Smooth muscle cell (in vitro differentiated cells): ENCODE data around the gene OR9G4. TPM values are rescaled to one million over a fixed set of nuclear protein-coding genes. Genes with fewer than 3 reads are reported as not detected.

Experiments
- DNase-seq: peaks from one replicate; lab custom pipeline; 2025; ENCODE audit not compliant: unreplicated experiment; lab: John Stamatoyannopoulos, UW
- H2AFZ ChIP-seq: fragments of 200-600 bp; sonication (generic); 2 replicates; pipeline ENCODE4 v1.6.0; 2016; ENCODE audit warnings: antibody characterized with exemption, low read depth, mild to moderate bottlenecking
- H3F3A ChIP-seq: fragments of 200-600 bp; sonication (generic); 2 replicates; pipeline ENCODE4 v1.6.0; 2017; ENCODE audit warnings: antibody characterized with exemption, low read depth
- H3K27ac ChIP-seq: fragments of 200-600 bp; sonication (generic); 2 replicates; pipeline ENCODE4 v1.5.1; 2016; ENCODE audit warnings: low read depth, mild to moderate bottlenecking
- H3K27me3 ChIP-seq: fragments of 200-600 bp; sonication (generic); 2 replicates; pipeline ENCODE4 v1.6.1; 2016; ENCODE audit warnings: low read depth, mild to moderate bottlenecking
- H3K36me3 ChIP-seq: fragments of 200-600 bp; sonication (generic); 2 replicates; pipeline ENCODE4 v1.5.1; 2016; ENCODE audit warnings: low read depth
- H3K4me1 ChIP-seq: fragments of 200-600 bp; sonication (generic); 2 replicates; pipeline ENCODE4 v1.5.1; 2016; ENCODE audit warnings: low read depth
- H3K4me2 ChIP-seq: fragments of 200-600 bp; sonication (generic); 2 replicates; pipeline ENCODE4 v1.6.0; 2016; ENCODE audit warnings: mild to moderate bottlenecking
- H3K4me3 ChIP-seq: fragments of 200-600 bp; sonication (generic); 2 replicates; pipeline ENCODE4 v1.5.1; 2016; ENCODE audit warnings: mild to moderate bottlenecking
- H3K79me2 ChIP-seq: fragments of 200-600 bp; sonication (generic); 2 replicates; pipeline ENCODE4 v1.6.0; 2016; ENCODE audit warnings: low read depth, mild to moderate bottlenecking
- H3K9ac ChIP-seq: fragments of 200-600 bp; sonication (generic); 2 replicates; pipeline ENCODE4 v1.6.0; 2016; ENCODE audit warnings: low read depth
- H3K9me3 ChIP-seq: fragments of 200-600 bp; sonication (generic); replicated peaks from 2 replicates; pipeline ENCODE4 v1.5.1; 2016; ENCODE audit warnings: low read depth
- H4K20me1 ChIP-seq: fragments of 200-600 bp; sonication (generic); 2 replicates; pipeline ENCODE4 v1.6.0; 2016; ENCODE audit warnings: low read depth
- CTCF ChIP-seq: fragments of 200-600 bp; sonication (generic); IDR thresholded peaks from 2 replicates; pipeline ENCODE4 v1.5.1; 2017; ENCODE audit warnings: borderline replicate concordance, mild to moderate bottlenecking, antibody characterized with exemption; ENCODE audit not compliant: insufficient read depth, poor library complexity, severe bottlenecking
- WGBS: methylation state at CpG from one replicate; pipeline ENCODE4 v1.1.7; 2016; ENCODE audit warnings: low lambda C conversion rate; 5-methylcytosine and 5-hydroxymethylcytosine counted together
- polyA plus RNA-seq: library from polyadenylated mRNA; unstranded; fragments of >200 nt; fragmentation: Nextera tagmentation; extraction: Ambion mirVana; gene quantifications from 2 replicates; pipeline ENCODE4 v1.2.1, GENCODE V29; 2016
- total RNA-seq: library from RNA; depleted of rRNA; stranded (reverse); fragments of >200 nt; gene quantifications from 2 replicates; pipeline ENCODE4 v1.2.3, GENCODE V29; 2014

OR9G4 gene
- total and polyA plus RNA-seq, 2 experiments from 2014 or later, result not detected

- 75% methylated on average over 2 of the region's 2 CpGs for WGBS
- Histone ChIP-seq H3K4me3 (no peak overlapping the region), H2AFZ (no peak overlapping the region), H3K27me3 (no peaks in the 10 kb centered on the region), H3K36me3 (no peaks in the 10 kb centered on the region), H3K27ac (peak overlapping the region; percentile 43), H4K20me1 (no peaks in the 10 kb centered on the region), H3K9ac (no peak overlapping the region), H3K4me1 (no peaks in the 10 kb centered on the region), H3F3A (no peaks in the 10 kb centered on the region), H3K9me3 (no peaks in the 10 kb centered on the region), H3K79me2 (no peaks in the 10 kb centered on the region), H3K4me2 (no peak overlapping the region)
- TF ChIP-seq CTCF, result no peak
- no peak for DNase-seq
These were observed 42.0 kb downstream of the OR9G4 start for GRCh38 chr11:56706486-56706885.

DNA sequence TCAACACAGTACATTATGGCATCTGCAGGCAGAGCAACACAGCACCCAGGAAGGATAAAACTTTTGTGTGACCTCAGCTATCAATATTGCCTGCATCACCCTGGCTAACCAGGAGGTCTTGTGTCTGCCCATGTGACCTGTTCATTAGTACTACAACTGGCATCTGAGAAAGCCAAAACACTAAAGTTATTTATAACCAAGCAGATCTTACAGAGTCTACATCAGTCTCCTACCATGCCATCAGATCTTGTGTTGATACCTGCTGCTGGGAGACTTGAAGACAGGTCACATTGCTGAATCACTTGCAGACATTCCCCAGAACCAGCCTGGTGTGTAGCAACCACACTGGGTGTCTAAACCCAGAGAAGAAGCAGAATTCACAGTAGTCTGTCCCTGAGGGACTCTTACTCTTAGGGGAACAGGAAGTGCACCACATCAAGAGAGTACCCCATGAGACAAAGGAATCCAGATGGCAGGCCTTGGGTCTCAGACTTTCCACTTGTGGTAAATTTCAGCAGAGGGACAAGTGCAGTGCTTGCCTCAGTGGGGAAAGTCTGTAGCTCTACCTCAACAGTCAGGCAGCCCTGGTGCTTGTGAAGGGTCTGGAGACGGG is 42.6 kb downstream of the OR9G4 start:
- Histone ChIP-seq H3F3A (no peaks in the 10 kb centered on the region), H3K4me3 (no peak overlapping the region), H3K79me2 (no peaks in the 10 kb centered on the region), H3K9ac (no peak overlapping the region), H3K4me2 (no peak overlapping the region), H3K27me3 (no peaks in the 10 kb centered on the region), H3K4me1 (no peaks in the 10 kb centered on the region), H2AFZ (no peak overlapping the region), H3K36me3 (no peaks in the 10 kb centered on the region), H3K9me3 (no peaks in the 10 kb centered on the region), H4K20me1 (no peaks in the 10 kb centered on the region), H3K27ac (peak overlapping the region; percentile 43)
- no peak for TF ChIP-seq CTCF
- no peak for DNase-seq
- WGBS, result 62% methylated on average over 1 of the region's 1 CpG

DNA sequence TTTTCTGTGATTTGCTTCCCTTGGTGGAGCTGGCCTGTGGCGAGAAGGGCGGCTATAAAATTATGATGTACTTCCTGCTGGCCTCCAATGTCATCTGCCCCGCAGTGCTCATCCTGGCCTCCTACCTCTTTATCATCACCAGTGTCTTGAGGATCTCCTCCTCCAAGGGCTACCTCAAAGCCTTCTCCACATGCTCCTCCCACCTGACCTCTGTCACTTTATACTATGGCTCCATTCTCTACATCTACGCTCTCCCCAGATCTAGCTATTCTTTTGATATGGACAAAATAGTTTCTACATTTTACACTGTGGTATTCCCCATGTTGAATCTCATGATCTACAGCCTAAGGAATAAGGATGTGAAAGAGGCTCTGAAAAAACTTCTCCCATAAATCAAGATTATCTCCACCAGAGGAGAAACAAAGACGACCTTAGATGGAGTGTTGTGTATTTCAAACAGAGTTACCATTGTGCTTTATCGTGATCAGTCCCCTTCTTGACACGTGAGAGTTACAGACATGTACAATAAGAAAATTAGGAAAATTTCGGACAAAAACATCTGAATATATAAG is 47.5 kb downstream of the OR9G4 start:
- Histone ChIP-seq H3K36me3 (no peaks in the 10 kb centered on the region), H3K27ac (no peak overlapping the region), H3K9ac (no peak overlapping the region), H3K4me3 (no peak overlapping the region), H3K27me3 (no peaks in the 10 kb centered on the region), H2AFZ (no peak overlapping the region), H3K79me2 (no peaks in the 10 kb centered on the region), H3F3A (no peaks in the 10 kb centered on the region), H4K20me1 (no peaks in the 10 kb centered on the region), H3K4me2 (no peak overlapping the region), H3K4me1 (no peaks in the 10 kb centered on the region), H3K9me3 (no peaks in the 10 kb centered on the region)
- 67% methylated on average over 8 of the region's 8 CpGs for WGBS
- TF ChIP-seq CTCF, result no peak
- no peak for DNase-seq
